Activated naive CD4-positive, alpha-beta T cell treated with anti-CD3 and anti-CD28 coated beads, Interleukin-2, amount 10 ng/mL, durations not matched to agents 7 days and 5 days (primary cell): ENCODE measurements around the gene NFE2L3.
"Not testable (repeated sequence)": the region's sequence is repeated elsewhere in the genome, so short reads cannot be mapped to it uniquely, and the experiment has no call there.

Experiments used
- CTCF ChIA-PET: fragments of 350-600 bp; sonication (Branson Sonifier 250); formaldehyde crosslinking; loops from one replicate; lab custom pipeline; 2021; ENCODE audit warnings: antibody characterized with exemption; lab: Charles Lee
- DNase-seq: peaks from one replicate; pipeline ENCODE4 v3.0.0-alpha.2; 2020
- H3K27ac Mint-ChIP-seq: one replicate; pipeline ENCODE4 v1.8.0; 2021; ENCODE audit warnings: mild to moderate bottlenecking, moderate library complexity, mixed read lengths
- H3K27me3 Mint-ChIP-seq: one replicate; pipeline ENCODE4 v1.8.0; 2021; ENCODE audit warnings: mild to moderate bottlenecking, mixed read lengths
- H3K36me3 Mint-ChIP-seq: one replicate; pipeline ENCODE4 v1.8.0; 2021; ENCODE audit warnings: mixed read lengths
- H3K4me1 Mint-ChIP-seq: one replicate; pipeline ENCODE4 v1.8.0; 2021; ENCODE audit warnings: mixed read lengths
- H3K4me3 Mint-ChIP-seq: one replicate; pipeline ENCODE4 v1.8.0; 2021; ENCODE audit warnings: mild to moderate bottlenecking, moderate library complexity, mixed read lengths
- H3K9me3 Mint-ChIP-seq: one replicate; pipeline ENCODE4 v1.8.0; 2021; ENCODE audit warnings: mixed read lengths

NFE2L3 gene, protein sequence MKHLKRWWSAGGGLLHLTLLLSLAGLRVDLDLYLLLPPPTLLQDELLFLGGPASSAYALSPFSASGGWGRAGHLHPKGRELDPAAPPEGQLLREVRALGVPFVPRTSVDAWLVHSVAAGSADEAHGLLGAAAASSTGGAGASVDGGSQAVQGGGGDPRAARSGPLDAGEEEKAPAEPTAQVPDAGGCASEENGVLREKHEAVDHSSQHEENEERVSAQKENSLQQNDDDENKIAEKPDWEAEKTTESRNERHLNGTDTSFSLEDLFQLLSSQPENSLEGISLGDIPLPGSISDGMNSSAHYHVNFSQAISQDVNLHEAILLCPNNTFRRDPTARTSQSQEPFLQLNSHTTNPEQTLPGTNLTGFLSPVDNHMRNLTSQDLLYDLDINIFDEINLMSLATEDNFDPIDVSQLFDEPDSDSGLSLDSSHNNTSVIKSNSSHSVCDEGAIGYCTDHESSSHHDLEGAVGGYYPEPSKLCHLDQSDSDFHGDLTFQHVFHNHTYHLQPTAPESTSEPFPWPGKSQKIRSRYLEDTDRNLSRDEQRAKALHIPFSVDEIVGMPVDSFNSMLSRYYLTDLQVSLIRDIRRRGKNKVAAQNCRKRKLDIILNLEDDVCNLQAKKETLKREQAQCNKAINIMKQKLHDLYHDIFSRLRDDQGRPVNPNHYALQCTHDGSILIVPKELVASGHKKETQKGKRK

DNA sequence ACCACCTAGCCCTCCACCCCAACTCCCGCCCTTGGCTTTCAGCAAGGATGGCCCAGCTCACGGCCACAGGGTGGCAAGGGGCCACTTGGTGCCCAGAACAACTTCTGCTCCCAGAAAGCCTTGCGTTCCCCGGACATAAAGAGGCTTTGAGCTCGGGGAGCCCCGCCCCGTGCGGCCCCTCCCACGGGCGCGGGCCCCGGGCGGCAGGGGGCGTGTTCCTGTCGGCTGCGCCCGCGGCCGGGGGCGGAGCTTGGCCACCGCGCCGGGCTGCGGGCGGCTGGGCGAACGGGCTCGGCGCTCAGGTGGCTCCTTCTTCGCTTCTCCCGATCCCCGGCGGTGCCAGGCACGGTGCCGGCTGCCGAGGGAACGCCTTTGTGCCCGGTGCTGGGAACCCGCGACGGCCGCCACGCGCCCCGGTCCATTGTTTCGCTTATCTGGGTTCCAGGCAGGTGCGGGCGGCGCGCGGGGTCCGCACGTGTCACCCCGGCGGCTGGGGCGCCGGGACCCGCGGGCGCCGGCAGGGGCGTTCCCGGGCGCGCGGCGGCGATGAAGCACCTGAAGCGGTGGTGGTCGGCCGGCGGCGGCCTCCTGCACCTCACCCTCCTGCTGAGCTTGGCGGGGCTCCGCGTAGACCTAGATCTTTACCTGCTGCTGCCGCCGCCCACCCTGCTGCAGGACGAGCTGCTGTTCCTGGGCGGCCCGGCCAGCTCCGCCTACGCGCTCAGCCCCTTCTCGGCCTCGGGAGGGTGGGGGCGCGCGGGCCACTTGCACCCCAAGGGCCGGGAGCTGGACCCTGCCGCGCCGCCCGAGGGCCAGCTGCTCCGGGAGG lies at the start of gene NFE2L3:
Gene NFE2L3 (plus strand): TSS at position 246 of the 829 bp plus-strand sequence. CDS start 301 bp downstream, at position 547.
- CTCF ChIA-PET: interaction anchor here (1.1 to 3.1 kb wide), 6 partner anchors 9 to 260 kb away, joined by 3 to 29 read pairs (median 4); no protein-coding TSS in a partner anchor

DNA sequence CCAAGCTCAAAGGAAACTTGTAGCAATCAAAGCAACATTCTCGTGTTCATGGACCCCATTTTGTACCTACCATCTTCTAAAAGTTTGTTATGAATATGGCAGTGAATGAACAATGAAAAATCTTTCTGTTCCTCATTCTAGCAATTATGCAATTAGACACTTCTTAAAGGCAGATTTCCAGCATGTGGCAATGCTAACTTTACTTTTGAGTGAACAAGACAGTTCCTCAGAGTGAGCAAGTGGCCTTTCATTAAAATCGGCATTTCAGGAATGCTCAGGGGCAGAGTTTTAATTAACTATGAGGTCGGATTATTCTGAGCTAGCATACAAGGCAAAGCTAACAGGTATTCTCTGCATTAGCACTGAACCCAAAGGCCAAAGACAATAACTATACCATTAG lies 48.4 kb upstream of the NFE2L3 start:
- no peak overlapping the region for H3K27ac Mint-ChIP-seq

More for the DNA sequence above, at the start of gene NFE2L3:
- Mint-ChIP-seq H3K9me3 (no peaks in the 10 kb centered on the region), H3K27me3 (peaks cover 13% of the 10 kb centered on the region), H3K36me3 (peaks cover 8% of the 10 kb centered on the region), H3K4me3 (peak within 1 kb of the TSS; percentile 96), H3K4me1 (peaks cover 59% of the 10 kb centered on the region), H3K27ac (peak within 1 kb of the TSS; percentile 95)
- peak; percentile 88 for DNase-seq

DNA sequence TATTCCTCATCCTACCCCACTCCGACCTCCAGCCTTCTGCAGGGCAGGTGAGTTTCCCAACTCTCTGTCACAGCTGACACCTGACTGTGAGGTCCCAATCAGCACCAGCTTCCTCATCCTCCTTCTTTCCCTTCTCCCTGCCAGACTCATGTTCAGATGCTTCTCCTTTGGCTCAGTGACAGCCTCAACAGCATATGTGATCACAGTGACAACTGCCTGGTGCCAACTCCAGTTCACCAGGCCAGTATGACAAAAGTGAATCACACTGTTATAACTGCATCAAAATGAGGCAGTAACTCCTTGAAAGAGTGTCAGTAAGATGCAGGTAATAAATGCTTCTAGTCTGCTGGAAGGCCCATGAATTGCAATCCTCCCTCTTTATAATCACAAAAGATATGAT lies 46.8 kb upstream of the NFE2L3 start:
- H3K4me3 Mint-ChIP-seq: no peak overlapping the region
- no peak overlapping the region for H3K27ac Mint-ChIP-seq
- peaks cover 23% of the 10 kb centered on the region for H3K4me1 Mint-ChIP-seq
- H3K9me3 Mint-ChIP-seq: no peaks in the 10 kb centered on the region
- CTCF ChIA-PET: interaction anchor here (2.2 kb wide), 1 partner anchor 15 kb away, joined by 7 read pairs; no protein-coding TSS in a partner anchor
- H3K36me3 Mint-ChIP-seq: peaks cover 3% of the 10 kb centered on the region
- no peak for DNase-seq
- H3K27me3 Mint-ChIP-seq: peaks cover 6% of the 10 kb centered on the region

More for the DNA sequence above, 48.4 kb upstream of the NFE2L3 start:
- Mint-ChIP-seq H3K9me3 (no peaks in the 10 kb centered on the region), H3K36me3 (peaks cover 3% of the 10 kb centered on the region), H3K4me1 (peaks cover 28% of the 10 kb centered on the region), H3K27me3 (peaks cover 6% of the 10 kb centered on the region), H3K4me3 (no peak overlapping the region)
- DNase-seq: no peak
- CTCF ChIA-PET: interaction anchor here (1.2 kb wide), 1 partner anchor 13 kb away, joined by 3 read pairs; no protein-coding TSS in a partner anchor

DNA sequence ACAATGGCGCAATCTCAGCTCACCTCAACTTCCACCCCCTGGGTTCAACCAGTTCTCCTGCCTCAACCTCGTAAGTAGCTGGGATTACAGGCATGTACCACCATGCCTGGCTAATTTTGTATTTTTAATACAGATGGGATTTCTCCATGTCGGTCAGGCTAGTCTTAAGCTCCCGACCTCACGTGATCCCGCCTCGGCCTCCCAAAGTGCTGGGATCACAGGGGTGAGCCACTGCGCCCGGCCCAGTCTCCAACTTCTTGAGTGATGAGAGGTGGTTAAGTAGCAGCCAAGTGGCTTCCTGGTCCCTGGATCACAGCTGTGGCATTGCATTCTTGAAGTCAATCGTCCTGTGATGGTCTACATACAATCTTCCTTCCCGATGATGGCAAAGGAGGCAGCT lies 46.1 kb upstream of the NFE2L3 start:
- Mint-ChIP-seq H3K4me3 (no peak overlapping the region), H3K36me3 (peaks cover 3% of the 10 kb centered on the region), H3K9me3 (no peaks in the 10 kb centered on the region), H3K4me1 (peaks cover 22% of the 10 kb centered on the region), H3K27ac (no peak overlapping the region), H3K27me3 (peaks cover 6% of the 10 kb centered on the region)
- no peak for DNase-seq
- CTCF ChIA-PET: interaction anchor here (1.5 to 2.2 kb wide), 2 partner anchors 15 to 260 kb away, joined by 6 to 7 read pairs; no protein-coding TSS in a partner anchor

DNA sequence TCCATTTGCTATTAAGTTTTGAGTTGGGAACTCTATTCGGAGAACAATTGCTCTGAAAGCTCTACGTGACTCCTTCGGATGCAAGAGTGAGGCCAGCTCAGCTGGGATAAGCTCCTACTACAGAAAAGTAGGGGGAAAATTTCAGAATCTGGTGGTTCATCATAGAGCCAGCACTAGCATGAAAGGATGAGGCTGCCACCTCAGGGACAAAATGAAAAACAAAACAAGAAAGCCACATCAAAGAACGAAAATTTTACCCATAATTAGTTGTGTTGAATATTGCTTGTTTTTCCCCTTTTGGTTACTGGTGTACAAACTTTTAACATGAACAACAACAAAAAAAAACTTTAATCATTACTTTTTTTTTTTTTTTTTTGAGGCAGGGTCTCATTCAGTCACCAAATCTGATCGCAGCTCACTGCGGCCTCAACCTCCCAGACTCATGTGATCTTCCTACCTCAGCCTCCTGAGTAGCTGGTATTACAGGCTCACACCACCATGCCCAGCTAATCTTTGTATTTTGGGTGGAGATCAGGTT lies 39.7 kb upstream of the NFE2L3 start:
- no peaks in the 10 kb centered on the region for H3K9me3 Mint-ChIP-seq
- peaks cover 10% of the 10 kb centered on the region for H3K27me3 Mint-ChIP-seq
- no peaks in the 10 kb centered on the region for H3K36me3 Mint-ChIP-seq
- peaks cover 7% of the 10 kb centered on the region for H3K4me1 Mint-ChIP-seq
- no peak overlapping the region for H3K27ac Mint-ChIP-seq
- H3K4me3 Mint-ChIP-seq: no peak overlapping the region
- no peak for DNase-seq
- CTCF ChIA-PET: interaction anchor here (0.7 to 1.8 kb wide), 9 partner anchors 20 to 258 kb away, joined by 3 to 9 read pairs (median 3); no protein-coding TSS in a partner anchor

DNA sequence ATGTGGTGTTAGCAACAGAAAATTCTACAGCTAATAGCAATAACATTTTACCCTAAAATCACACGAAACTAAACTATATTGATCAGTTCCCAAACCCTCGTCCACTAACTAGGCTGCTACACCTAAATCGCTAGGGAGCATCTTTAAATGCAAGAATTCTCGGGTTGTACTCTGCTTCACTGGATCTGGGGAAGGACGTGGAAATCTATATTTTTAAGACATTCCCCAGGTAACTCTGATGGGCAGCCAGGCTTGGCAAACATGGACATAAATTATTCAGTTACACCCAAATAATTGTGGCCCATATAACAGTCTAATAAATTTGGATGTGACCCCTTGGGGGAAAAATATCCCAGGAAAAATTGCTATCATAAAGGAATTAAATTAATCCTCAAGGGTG lies 36.3 kb upstream of the NFE2L3 start:
- Mint-ChIP-seq H3K4me3 (no peak overlapping the region), H3K27me3 (peaks cover 8% of the 10 kb centered on the region), H3K4me1 (peaks cover 10% of the 10 kb centered on the region), H3K36me3 (no peaks in the 10 kb centered on the region), H3K9me3 (no peaks in the 10 kb centered on the region), H3K27ac (no peak overlapping the region)
- CTCF ChIA-PET: no interaction called here
- no peak for DNase-seq

DNA sequence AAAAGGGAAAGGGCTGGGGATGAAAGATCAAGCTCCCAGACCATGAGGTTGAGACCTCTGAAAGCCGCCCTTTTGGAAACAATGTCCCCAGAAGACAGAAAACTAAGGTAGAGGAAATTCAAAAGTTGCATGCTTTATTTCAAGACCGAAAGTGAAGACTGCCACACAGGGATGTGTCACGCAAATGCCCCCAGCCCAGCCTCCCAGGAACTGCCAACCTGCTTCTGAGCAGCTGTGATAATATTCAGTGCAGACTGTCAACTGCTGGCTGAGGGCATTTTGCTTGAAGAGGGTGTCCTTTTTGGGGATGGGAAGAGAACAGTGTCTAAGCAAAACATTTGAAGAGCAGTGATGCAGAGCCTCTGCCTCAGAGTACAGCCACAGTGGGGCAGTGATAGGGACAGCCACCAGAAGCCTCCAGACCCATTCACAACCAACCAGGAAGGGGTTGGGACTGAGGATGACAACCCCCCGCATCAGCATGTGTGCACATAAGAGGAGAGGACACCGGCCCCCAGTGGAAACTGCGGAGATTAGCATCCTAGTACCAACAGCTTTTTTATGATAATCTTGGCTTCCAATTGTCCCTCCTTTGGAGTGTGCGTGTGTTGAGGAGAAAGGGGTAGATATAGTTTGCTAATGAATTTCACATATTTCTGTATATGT lies 34.7 kb upstream of the NFE2L3 start:
- CTCF ChIA-PET: interaction anchor here (0.9 to 1.1 kb wide), 2 partner anchors 25 to 27 kb away, joined by 3 read pairs; no protein-coding TSS in a partner anchor
- H3K4me1 Mint-ChIP-seq: peaks cover 3% of the 10 kb centered on the region

DNA sequence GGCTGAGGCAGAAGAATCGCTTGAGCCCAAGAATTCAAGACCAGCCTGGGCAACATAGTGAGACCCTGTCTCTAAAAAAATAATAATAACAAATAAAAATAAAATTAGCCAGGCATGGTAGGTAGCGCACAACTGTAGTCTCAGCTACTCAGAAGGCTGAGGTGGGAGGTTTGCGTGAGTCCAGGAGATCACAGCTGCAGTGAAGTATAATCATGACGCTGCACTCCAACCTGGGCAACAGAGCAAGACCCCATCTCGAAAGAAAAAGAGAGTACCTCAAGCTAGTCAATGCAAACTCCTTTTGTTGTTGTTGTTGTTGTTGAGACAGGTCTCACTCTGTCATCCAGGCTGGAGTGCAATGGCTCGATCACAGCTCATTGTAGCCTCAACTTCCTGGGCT lies 34.0 kb upstream of the NFE2L3 start:
- peaks cover 8% of the 10 kb centered on the region for H3K27me3 Mint-ChIP-seq
- no peak overlapping the region for H3K4me3 Mint-ChIP-seq
- H3K27ac Mint-ChIP-seq: no peak overlapping the region
- DNase-seq: no peak
- CTCF ChIA-PET: interaction anchor here (0.9 to 1.1 kb wide), 3 partner anchors 25 to 31 kb away, joined by 3 read pairs; no protein-coding TSS in a partner anchor
- peaks cover 3% of the 10 kb centered on the region for H3K4me1 Mint-ChIP-seq
- H3K9me3 Mint-ChIP-seq: no peaks in the 10 kb centered on the region
- no peaks in the 10 kb centered on the region for H3K36me3 Mint-ChIP-seq

More for the DNA sequence above, 34.7 kb upstream of the NFE2L3 start:
- Mint-ChIP-seq H3K27ac (no peak overlapping the region), H3K27me3 (peaks cover 8% of the 10 kb centered on the region), H3K36me3 (no peaks in the 10 kb centered on the region), H3K4me3 (no peak overlapping the region), H3K9me3 (no peaks in the 10 kb centered on the region)
- no peak for DNase-seq

DNA sequence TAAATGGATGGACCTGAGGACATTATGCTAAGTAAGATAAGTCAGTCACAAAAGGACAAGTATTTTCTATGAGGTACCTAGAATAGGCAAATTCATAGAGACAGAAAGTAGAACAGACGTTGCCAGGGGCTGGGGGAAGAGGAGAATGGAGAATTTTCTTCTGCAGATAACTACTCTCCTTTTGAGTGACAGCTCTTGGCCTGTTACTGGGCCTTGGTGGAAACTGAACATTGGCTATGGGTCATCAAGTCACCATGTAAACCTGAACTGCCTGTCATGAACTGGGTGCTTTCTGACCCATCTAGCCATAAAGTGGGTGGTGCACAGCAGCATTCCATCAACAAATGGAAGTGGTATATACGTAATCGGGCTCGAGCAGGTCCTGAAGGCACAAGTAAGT lies 29.3 kb upstream of the NFE2L3 start:
- CTCF ChIA-PET: no interaction called here
- Mint-ChIP-seq H3K27me3 (peaks cover 12% of the 10 kb centered on the region), H3K9me3 (no peaks in the 10 kb centered on the region), H3K27ac (no peak overlapping the region), H3K4me3 (no peak overlapping the region), H3K4me1 (peaks cover 3% of the 10 kb centered on the region), H3K36me3 (no peaks in the 10 kb centered on the region)
- DNase-seq: no peak

DNA sequence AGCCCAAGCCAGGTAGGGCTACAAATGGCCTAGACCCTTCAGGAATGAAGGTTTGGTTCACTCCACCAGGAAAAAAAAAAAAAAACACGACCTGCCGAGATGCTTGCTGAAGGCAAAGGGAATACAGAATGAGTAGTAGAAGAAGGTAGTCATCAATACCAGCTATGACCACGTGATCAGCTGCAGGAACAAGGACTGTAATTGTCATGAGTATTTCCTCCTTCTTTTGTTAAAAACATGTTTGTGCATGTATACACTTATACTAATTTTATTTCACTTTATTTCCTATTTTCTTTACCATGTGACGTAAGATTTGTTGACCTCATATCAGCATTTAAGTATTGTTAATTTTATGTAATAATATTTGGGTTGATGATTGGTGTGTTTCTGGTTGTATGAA lies 27.2 kb upstream of the NFE2L3 start:
- CTCF ChIA-PET, H3K4me1 Mint-ChIP-seq, H3K27ac Mint-ChIP-seq, H3K9me3 Mint-ChIP-seq, DNase-seq, H3K36me3 Mint-ChIP-seq, H3K4me3 Mint-ChIP-seq: not testable (repeated sequence)
- peaks cover 18% of the 10 kb centered on the region for H3K27me3 Mint-ChIP-seq

DNA sequence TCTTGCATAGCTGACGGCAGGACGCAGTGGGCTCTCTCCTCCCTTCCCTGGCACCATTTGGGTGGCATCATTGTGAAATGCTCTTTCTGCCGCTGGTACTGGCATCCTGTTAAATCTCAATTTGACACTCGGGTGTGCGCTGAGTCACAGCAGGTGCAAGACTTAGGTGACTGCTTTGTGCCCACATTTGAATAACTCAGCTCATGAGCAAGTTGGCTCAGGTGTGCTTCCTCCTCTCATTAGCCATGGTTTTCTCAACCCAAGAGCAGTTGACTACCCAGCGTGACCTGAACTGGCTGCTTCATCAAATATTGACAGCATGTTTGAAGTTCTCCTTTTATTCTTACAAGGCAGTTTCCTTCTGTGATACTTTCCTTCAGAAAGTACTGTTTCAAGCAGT lies 24.6 kb upstream of the NFE2L3 start:
- Mint-ChIP-seq H3K27me3 (peaks cover 40% of the 10 kb centered on the region), H3K9me3 (no peaks in the 10 kb centered on the region), H3K4me3 (no peak overlapping the region), H3K36me3 (no peaks in the 10 kb centered on the region), H3K27ac (no peak overlapping the region), H3K4me1 (no peaks in the 10 kb centered on the region)
- CTCF ChIA-PET: interaction anchor here (0.6 kb wide), 1 partner anchor 191 kb away, joined by 4 read pairs; no protein-coding TSS in a partner anchor
- DNase-seq: no peak

DNA sequence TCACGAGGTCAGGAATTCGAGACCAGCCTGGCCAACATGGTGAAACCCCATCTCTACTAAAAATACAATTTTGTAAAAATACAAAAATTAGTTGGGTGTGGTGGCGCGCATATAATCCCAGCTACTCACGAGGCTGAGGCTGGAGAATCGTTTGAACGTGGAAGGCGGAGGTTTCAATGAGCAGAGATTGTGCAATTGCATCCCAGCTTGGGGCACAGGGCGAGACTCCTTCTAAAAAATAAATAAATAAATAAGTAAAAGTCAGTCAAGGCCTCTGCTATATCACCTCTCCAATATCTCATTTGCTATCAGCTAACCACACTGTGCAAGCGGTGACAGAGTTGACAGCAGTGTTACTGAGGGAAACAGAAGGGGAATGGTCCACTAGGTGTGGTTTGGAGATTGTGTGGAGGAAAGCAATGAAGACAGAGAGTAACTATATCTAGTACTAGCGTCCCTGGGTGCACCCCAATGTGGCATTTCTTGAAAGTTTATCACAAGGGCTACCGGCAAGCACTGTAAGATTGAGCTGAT lies 20.9 kb upstream of the NFE2L3 start:
- no peak for DNase-seq
- no peak overlapping the region for H3K27ac Mint-ChIP-seq
- no peak overlapping the region for H3K4me3 Mint-ChIP-seq
- no peaks in the 10 kb centered on the region for H3K4me1 Mint-ChIP-seq
- no peaks in the 10 kb centered on the region for H3K9me3 Mint-ChIP-seq
- no peaks in the 10 kb centered on the region for H3K36me3 Mint-ChIP-seq
- CTCF ChIA-PET: interaction anchor here (1.7 kb wide), 1 partner anchor 39 kb away, joined by 5 read pairs; no protein-coding TSS in a partner anchor
- peaks cover 48% of the 10 kb centered on the region for H3K27me3 Mint-ChIP-seq

DNA sequence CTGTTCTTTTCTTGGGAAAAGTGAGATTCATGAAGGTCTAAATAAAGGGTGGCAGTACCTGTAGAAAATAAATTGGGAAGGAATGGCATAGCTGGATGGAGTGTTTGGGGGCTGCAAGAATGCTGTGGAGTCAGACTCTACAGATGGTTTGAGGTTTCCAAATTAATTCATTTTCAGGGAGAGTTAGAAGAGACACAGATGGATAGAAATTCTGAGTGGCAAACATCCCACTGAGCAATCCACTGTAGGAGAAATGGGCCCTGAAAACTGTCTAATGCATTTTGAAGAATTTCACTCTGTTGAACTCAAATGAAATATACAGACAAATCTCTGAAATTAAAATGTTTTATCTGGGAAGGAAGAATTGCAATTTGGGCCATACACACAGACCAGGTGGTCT lies 16.9 kb upstream of the NFE2L3 start:
- Mint-ChIP-seq H3K27me3 (peaks cover 39% of the 10 kb centered on the region), H3K36me3 (no peaks in the 10 kb centered on the region), H3K4me1 (no peaks in the 10 kb centered on the region), H3K4me3 (no peak overlapping the region), H3K27ac (no peak overlapping the region), H3K9me3 (no peaks in the 10 kb centered on the region)
- CTCF ChIA-PET: no interaction called here
- no peak for DNase-seq
